HepG2 (cell line): Measurements from ENCODE around the gene KIAA2012. TPM values are rescaled to one million over a fixed set of nuclear protein-coding genes. Genes with fewer than 3 reads are reported as not detected.

Source experiments
- ATF4 ChIP-seq, 2 experiments: fragments of 450-650 bp in 1 of 2; sonication (generic) in 1 of 2; formaldehyde crosslinking; IDR thresholded peaks; 2 replicates each; pipeline versions ENCODE4 v1.5.0 to v1.8.0; 2020 to 2022; ENCODE audit warnings: mild to moderate bottlenecking in 1 of 2, missing genetic modification reagents in 1 of 2
- HNRNPK ChIP-seq: fragments of 200-400 bp; formaldehyde crosslinking; IDR thresholded peaks from 2 replicates; pipeline ENCODE4 v1.6.1; 2018; ENCODE audit warnings: low read length, low read depth, moderate library complexity, mild to moderate bottlenecking; ENCODE audit not compliant: poor library complexity, severe bottlenecking
- POGK ChIP-seq: sonication (generic); formaldehyde crosslinking; conservative IDR thresholded peaks from 2 replicates; pipeline ENCODE4 v1.8.0; 2022; ENCODE audit warnings: mild to moderate bottlenecking, moderate library complexity, missing genetic modification reagents
- SOX13 ChIP-seq, 3 experiments: fragments of 450-650 bp in 1 of 3; sonication (generic) in 1 of 3; formaldehyde crosslinking in 1 of 3; IDR thresholded peaks in 2 of 3; conservative IDR thresholded peaks in 1 of 3; 2 replicates each; pipeline versions ENCODE4 v1.5.0 to v1.6.1; 2016 to 2020; ENCODE audit warnings: antibody characterized with exemption in 1 of 3, mild to moderate bottlenecking in 1 of 3, missing compliant biosample characterization in 1 of 3, missing genetic modification reagents in 1 of 3, moderate library complexity in 1 of 3
- TERF1 ChIP-seq: sonication (generic); formaldehyde crosslinking; IDR thresholded peaks from 2 replicates; pipeline ENCODE4 v1.8.0; 2022; ENCODE audit warnings: mild to moderate bottlenecking, missing genetic modification reagents, moderate library complexity
- ZBTB34 ChIP-seq: sonication (generic); formaldehyde crosslinking; IDR thresholded peaks from 2 replicates; pipeline ENCODE4 v1.8.0; 2022; ENCODE audit warnings: mild to moderate bottlenecking, missing genetic modification reagents
- ZBTB40 ChIP-seq, 2 experiments: fragments of 450-650 bp in 1 of 2; sonication (generic) in 1 of 2; formaldehyde crosslinking in 1 of 2; IDR thresholded peaks; 2 replicates each; pipeline versions ENCODE4 v1.6.1 to v1.8.0; 2016 to 2022; ENCODE audit warnings: antibody characterized with exemption in 1 of 2, mild to moderate bottlenecking in 1 of 2, missing genetic modification reagents in 1 of 2
- ZNF879 ChIP-seq: sonication (generic); formaldehyde crosslinking; IDR thresholded peaks from 2 replicates; pipeline ENCODE4 v1.8.1; 2023; ENCODE audit warnings: missing genetic modification reagents
- polyA plus RNA-seq, 8 experiments: library from polyadenylated mRNA; depleted of rRNA in 3 of 8; stranded (reverse) in 7 of 8; unstranded in 1 of 8; fragments of >200 nt; fragmentation: Illumina TruSeq in 4 of 8; extraction: Trizol in 4 of 8; gene quantifications; 2 replicates each; pipeline versions ENCODE4 v1.2.1 to v1.2.3, GENCODE V29; 2011 to 2016; ENCODE audit warnings: low read depth in 4 of 8, missing spikeins in 1 of 8, mixed read lengths in 1 of 8; ENCODE audit not compliant: insufficient read depth in 1 of 8
- total RNA-seq, 5 experiments: library from RNA; depleted of rRNA; stranded (reverse); fragments of >200 nt; fragmentation: Illumina TruSeq; extraction: Trizol; gene quantifications; 2 replicates each; pipeline ENCODE4 v1.2.3, GENCODE V29; 2016; ENCODE audit warnings: low read depth in 1 of 5

KIAA2012 gene
- total and polyA plus RNA-seq, 2 of the 13 experiments (the other 11 are each of a cell fraction or from before 2014, with no cell fraction given), result not detected

GRCh38 chr2:202238234-202239197 is 165.5 kb downstream of the KIAA2012 start, which contains the start of gene SUMO1 (continued):
- TF ChIP-seq ZBTB40 (IDR thresholded peaks at IDR 0.05) (peak; percentile 85), ZBTB40 (CRISPR knock-in tag; IDR thresholded peaks at IDR 0.05) (peak; percentile 70), HNRNPK (peak; percentile 69), TERF1 (no peak), ZBTB34 (CRISPR knock-in tag) (0 out of 2 replicates have a peak, but pooled peaks have one; percentile 54), SOX13 (IDR thresholded peaks at IDR 0.05) (0 out of 2 replicates have a peak, but pooled peaks have one; percentile 31), SOX13 (CRISPR knock-in tag; conservative IDR thresholded peaks at IDR 0.05 in 1 of 2, IDR thresholded peaks at IDR 0.05 in 1 of 2) (no peak), POGK (CRISPR knock-in tag) (peak; percentile 71), ZNF879 (CRISPR knock-in tag) (0 out of 2 replicates have a peak, but pooled peaks have one; percentile 26), ATF4 (CRISPR knock-in tag; IDR thresholded peaks at IDR 0.05) (peak in 1 of 2 experiments; percentile 95; a peak in 2 of 4 replicates)
